Fibroblast of lung (primary cell): Measurements from ENCODE around the gene IL17C. TPM values are rescaled to one million over a fixed set of nuclear protein-coding genes. Genes with fewer than 3 reads are reported as not detected.

Source experiments
- DNase-seq, 2 donors: peaks; one replicate each; pipeline versions ENCODE4 v3.0.0 to v3.0.0-alpha.2; 2010; ENCODE audit warnings: low read depth in 2 of 2
- H2AFZ ChIP-seq: 2 replicates; pipeline ENCODE4 v1.5.1; 2012; ENCODE audit warnings: low read length, control low read depth, inconsistent platforms
- H3K27ac ChIP-seq: 2 replicates; pipeline ENCODE4 v1.5.1; 2011; ENCODE audit warnings: low read length, control low read depth; ENCODE audit not compliant: insufficient read depth
- H3K27me3 ChIP-seq: 2 replicates; pipeline ENCODE4 v1.5.1; 2011; ENCODE audit warnings: mild to moderate bottlenecking, low read length; ENCODE audit not compliant: control insufficient read depth, insufficient read depth
- H3K36me3 ChIP-seq: 2 replicates; pipeline ENCODE4 v1.5.1; 2011; ENCODE audit warnings: low read length; ENCODE audit not compliant: control insufficient read depth, insufficient read depth
- H3K4me1 ChIP-seq: 2 replicates; pipeline ENCODE4 v1.5.1; 2011; ENCODE audit warnings: low read length; ENCODE audit not compliant: control insufficient read depth, insufficient read depth; ENCODE audit errors: extremely low read depth
- H3K4me2 ChIP-seq: 2 replicates; pipeline ENCODE4 v1.5.1; 2011; ENCODE audit warnings: low read length, control low read depth; ENCODE audit not compliant: insufficient read depth; ENCODE audit errors: extremely low read depth
- H3K4me3 ChIP-seq, 4 experiments: fragments of 200-600 bp in 1 of 4; sonication (generic) in 1 of 4; replicated peaks in 1 of 4; 2 replicates each; pipeline ENCODE4 v1.5.1; 2011 to 2016; ENCODE audit warnings: low read length in 4 of 4, low read depth in 3 of 4, mild to moderate bottlenecking in 3 of 4, control low read depth in 2 of 4, inconsistent platforms in 1 of 4, mixed read lengths in 1 of 4; ENCODE audit not compliant: insufficient read depth in 1 of 4; ENCODE audit errors: control extremely low read depth in 1 of 4
- H3K79me2 ChIP-seq: 2 replicates; pipeline ENCODE4 v1.5.1; 2012; ENCODE audit warnings: mild to moderate bottlenecking, low read length, inconsistent platforms; ENCODE audit not compliant: control insufficient read depth, insufficient read depth
- H3K9ac ChIP-seq: 2 replicates; pipeline ENCODE4 v1.5.1; 2011; ENCODE audit warnings: mild to moderate bottlenecking, low read length, control low read depth; ENCODE audit not compliant: insufficient read depth
- H3K9me3 ChIP-seq: 2 replicates; pipeline ENCODE4 v1.5.1; 2012; ENCODE audit warnings: low read depth, low read length; ENCODE audit not compliant: control insufficient read depth, insufficient read depth
- H4K20me1 ChIP-seq: 2 replicates; pipeline ENCODE4 v1.5.1; 2011; ENCODE audit warnings: low read length; ENCODE audit not compliant: control insufficient read depth, insufficient read depth; ENCODE audit errors: extremely low read depth
- EZH2 ChIP-seq: IDR thresholded peaks from 2 replicates; pipeline ENCODE4 v1.5.1; 2012; ENCODE audit warnings: low read length, control low read depth, mild to moderate bottlenecking; ENCODE audit errors: missing control alignments
- polyA plus RNA-seq, 2 donors: library from polyadenylated mRNA; depleted of rRNA in 1 of 2; stranded (reverse) in 1 of 2; unstranded in 1 of 2; fragments of >200 nt; gene quantifications; 2 replicates each; pipeline ENCODE4 v1.2.1, GENCODE V29; 2011 to 2012; ENCODE audit warnings: missing spikeins in 1 of 2
- total RNA-seq: library from RNA; depleted of rRNA; stranded (reverse); fragments of >200 nt; gene quantifications from 2 replicates; pipeline ENCODE4 v1.2.1, GENCODE V29; 2014
- TF ChIP-seq, protein P1 (sequence below), 2 donors: IDR thresholded peaks in 1 of 2; conservative IDR thresholded peaks in 1 of 2; 1 replicate in 1 of 2; 2 replicates in 1 of 2; pipeline ENCODE4 v1.5.1; 2011 to 2012; ENCODE audit warnings: low read length in 2 of 2, control low read depth in 1 of 2, inconsistent platforms in 1 of 2, low read depth in 1 of 2, mild to moderate bottlenecking in 1 of 2

IL17C gene
- total and polyA plus RNA-seq, 2 donors (not counting 1 experiment from before 2014, with no cell fraction given), result not detected

DNA sequence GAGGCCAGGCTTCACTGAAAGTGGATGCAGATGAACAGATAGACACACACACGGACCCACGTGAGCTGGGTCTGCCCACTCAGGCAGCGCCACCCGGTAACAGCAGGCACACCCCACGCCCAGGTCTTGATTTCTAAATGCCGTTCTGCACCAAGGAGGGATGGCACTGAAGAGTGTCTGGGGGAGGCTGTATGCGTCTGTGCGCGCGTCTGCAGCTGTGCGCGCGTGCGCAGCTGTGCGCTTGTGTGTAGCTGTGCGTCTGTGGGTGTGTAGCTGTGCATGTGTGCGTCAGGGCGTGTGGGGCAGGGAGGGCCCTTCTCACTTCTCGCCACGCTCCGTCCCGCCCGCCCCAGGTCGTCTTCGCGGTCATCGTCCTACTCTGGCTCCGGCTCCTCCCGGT lies 15.5 kb upstream of the IL17C start:
- H3K9me3 ChIP-seq, result no peaks in the 10 kb centered on the region
- no peaks in the 10 kb centered on the region for H3K4me1 ChIP-seq
- TF ChIP-seq EZH2, result no peak
- TF ChIP-seq, protein P1, sequence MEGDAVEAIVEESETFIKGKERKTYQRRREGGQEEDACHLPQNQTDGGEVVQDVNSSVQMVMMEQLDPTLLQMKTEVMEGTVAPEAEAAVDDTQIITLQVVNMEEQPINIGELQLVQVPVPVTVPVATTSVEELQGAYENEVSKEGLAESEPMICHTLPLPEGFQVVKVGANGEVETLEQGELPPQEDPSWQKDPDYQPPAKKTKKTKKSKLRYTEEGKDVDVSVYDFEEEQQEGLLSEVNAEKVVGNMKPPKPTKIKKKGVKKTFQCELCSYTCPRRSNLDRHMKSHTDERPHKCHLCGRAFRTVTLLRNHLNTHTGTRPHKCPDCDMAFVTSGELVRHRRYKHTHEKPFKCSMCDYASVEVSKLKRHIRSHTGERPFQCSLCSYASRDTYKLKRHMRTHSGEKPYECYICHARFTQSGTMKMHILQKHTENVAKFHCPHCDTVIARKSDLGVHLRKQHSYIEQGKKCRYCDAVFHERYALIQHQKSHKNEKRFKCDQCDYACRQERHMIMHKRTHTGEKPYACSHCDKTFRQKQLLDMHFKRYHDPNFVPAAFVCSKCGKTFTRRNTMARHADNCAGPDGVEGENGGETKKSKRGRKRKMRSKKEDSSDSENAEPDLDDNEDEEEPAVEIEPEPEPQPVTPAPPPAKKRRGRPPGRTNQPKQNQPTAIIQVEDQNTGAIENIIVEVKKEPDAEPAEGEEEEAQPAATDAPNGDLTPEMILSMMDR (conservative IDR thresholded peaks at IDR 0.05 in 1 of 2, IDR thresholded peaks at IDR 0.05 in 1 of 2; ENCODE audit: low read depth in 1 of 2, low read length in 2 of 2), result no peak
- no peak overlapping the region for H3K9ac ChIP-seq
- H2AFZ ChIP-seq, result no peak overlapping the region
- no peaks in the 10 kb centered on the region for H3K79me2 ChIP-seq
- no peaks in the 10 kb centered on the region for H3K27me3 ChIP-seq
- no peak overlapping the region for H3K4me2 ChIP-seq
- DNase-seq, result no peak
- H3K36me3 ChIP-seq, result peaks cover 24% of the 10 kb centered on the region
- H4K20me1 ChIP-seq, result no peaks in the 10 kb centered on the region
- no peak overlapping the region for H3K4me3 ChIP-seq
- no peak overlapping the region for H3K27ac ChIP-seq

DNA sequence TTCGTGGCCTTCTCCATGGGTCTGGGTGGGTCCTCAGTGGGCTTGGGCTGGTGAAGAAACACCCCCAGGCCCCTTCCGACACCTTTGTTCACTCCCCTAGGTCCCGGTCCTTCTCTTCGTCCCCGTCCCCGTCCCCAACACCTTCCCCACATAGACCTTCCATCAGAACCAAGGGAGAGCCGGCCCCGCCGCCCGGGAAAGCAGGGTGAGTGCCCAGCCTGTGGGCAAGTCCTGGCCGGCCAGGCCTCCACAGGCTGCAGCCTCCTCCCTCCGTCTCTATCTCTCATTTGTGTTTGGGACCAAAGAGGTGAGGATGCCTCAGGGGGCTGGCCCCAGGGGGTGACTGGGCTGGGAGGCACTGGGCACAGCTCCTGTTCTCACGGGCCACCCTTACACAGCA lies 14.5 kb upstream of the IL17C start:
- DNase-seq, result no peak
- no peak overlapping the region for H2AFZ ChIP-seq
- H3K27ac ChIP-seq, result no peak overlapping the region
- no peak overlapping the region for H3K4me3 ChIP-seq
- TF ChIP-seq EZH2, result no peak
- TF ChIP-seq, protein P1 (conservative IDR thresholded peaks at IDR 0.05 in 1 of 2, IDR thresholded peaks at IDR 0.05 in 1 of 2; ENCODE audit: low read depth in 1 of 2, low read length in 2 of 2), result no peak
- H3K36me3 ChIP-seq, result peaks cover 25% of the 10 kb centered on the region
- H3K79me2 ChIP-seq, result no peaks in the 10 kb centered on the region
- H3K4me1 ChIP-seq, result no peaks in the 10 kb centered on the region
- no peaks in the 10 kb centered on the region for H4K20me1 ChIP-seq
- H3K4me2 ChIP-seq, result no peak overlapping the region
- H3K9ac ChIP-seq, result no peak overlapping the region
- no peaks in the 10 kb centered on the region for H3K9me3 ChIP-seq
- no peaks in the 10 kb centered on the region for H3K27me3 ChIP-seq

DNA sequence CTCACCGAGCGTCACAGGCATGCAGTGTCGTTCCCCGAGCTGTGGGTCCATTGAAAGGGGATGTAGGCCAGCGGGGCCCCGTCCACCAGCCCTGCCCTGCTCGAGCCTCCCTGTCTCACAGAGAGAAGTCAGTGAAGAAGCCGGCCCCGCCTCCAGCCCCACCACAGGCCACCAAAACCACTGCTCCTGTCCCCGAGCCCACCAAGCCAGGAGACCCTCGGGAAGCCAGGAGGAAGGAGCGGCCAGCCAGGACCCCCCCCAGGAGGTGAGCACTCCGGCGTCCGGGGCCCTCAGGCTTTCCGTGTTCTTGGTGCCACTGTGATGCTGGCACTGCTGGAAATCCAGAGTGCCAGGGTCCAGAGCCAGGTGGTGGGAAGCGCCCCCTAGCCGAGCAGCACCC lies 13.9 kb upstream of the IL17C start:
- H3K79me2 ChIP-seq, result no peaks in the 10 kb centered on the region
- TF ChIP-seq EZH2, result no peak
- TF ChIP-seq, protein P1 (conservative IDR thresholded peaks at IDR 0.05 in 1 of 2, IDR thresholded peaks at IDR 0.05 in 1 of 2; ENCODE audit: low read depth in 1 of 2, low read length in 2 of 2), result no peak
- no peaks in the 10 kb centered on the region for H4K20me1 ChIP-seq
- DNase-seq, result no peak
- no peak overlapping the region for H2AFZ ChIP-seq
- H3K4me3 ChIP-seq, result no peak overlapping the region
- no peak overlapping the region for H3K4me2 ChIP-seq
- H3K36me3 ChIP-seq, result peaks cover 24% of the 10 kb centered on the region
- H3K4me1 ChIP-seq, result no peaks in the 10 kb centered on the region
- H3K9ac ChIP-seq, result no peak overlapping the region
- no peaks in the 10 kb centered on the region for H3K27me3 ChIP-seq
- no peaks in the 10 kb centered on the region for H3K9me3 ChIP-seq
- no peak overlapping the region for H3K27ac ChIP-seq
